HCT116 (cell line): ENCODE measurements around the gene RPL13A. TPM values are rescaled to one million over a fixed set of nuclear protein-coding genes. Genes with fewer than 3 reads are reported as not detected.
"Not testable (repeated sequence)": the region's sequence is repeated elsewhere in the genome, so short reads cannot be mapped to it uniquely, and the experiment has no call there.

Experiments used
- ATAC-seq: fragments of 200-7000 bp; cut with Tn5 transposase; 2 replicates; pipeline ENCODE4 v1.9.1; 2020; ENCODE audit warnings: mild to moderate bottlenecking, moderate library complexity
- BruUV-seq: library from RNA; stranded (reverse); fragments of 400-500 nt; replicated peaks from 2 replicates; lab custom pipeline; 2021; lab: Mats Ljungman, UMichigan
- CTCF ChIA-PET: fragments of 300-600 bp; sonication (Branson Sonifier 250); formaldehyde crosslinking; loops from one replicate; lab custom pipeline; 2021; ENCODE audit warnings: antibody characterized with exemption; lab: Charles Lee
- POLR2A ChIA-PET: fragments of 300-600, 350-600 bp; sonication (Branson Sonifier 250); formaldehyde crosslinking; loops from one replicate; lab custom pipeline; 2021; ENCODE audit warnings: antibody characterized with exemption; lab: Charles Lee
- RAD21 ChIA-PET, 2 experiments: fragments of 300-600 bp; sonication (Branson Sonifier 250); formaldehyde crosslinking; loops; one replicate each; lab custom pipeline; 2023; ENCODE audit warnings: low total read pairs in 2 of 2; ENCODE audit not compliant: uncharacterized antibody in 2 of 2, unreplicated experiment in 2 of 2, low non-redundant PET in 1 of 2; lab: Charles Lee
- DNase-seq: peaks from one replicate; pipeline ENCODE4 v3.0.0-alpha.2; 2010; ENCODE audit warnings: low read depth, low spot score
- H2AFZ ChIP-seq: fragments of 200-600 bp; shearing (Covaris generic), sonication (generic); 2 replicates; pipeline ENCODE4 v1.6.1; 2017; ENCODE audit warnings: low read depth, mixed run types, mixed read lengths, antibody characterized with exemption, low read length; ENCODE audit not compliant: poor library complexity, severe bottlenecking
- H3K27ac ChIP-seq: 2 replicates; pipeline ENCODE4 v1.5.1; 2012; ENCODE audit warnings: low read depth, low read length
- H3K27me3 ChIP-seq: fragments of 200-600 bp; sonication (generic); 2 replicates; pipeline ENCODE4 v1.6.1; 2016; ENCODE audit warnings: mixed run types, low read length, mixed read lengths; ENCODE audit not compliant: insufficient read depth
- H3K36me3 ChIP-seq, 2 experiments: fragments of 200-500 bp in 1 of 2; fragments of 200-600 bp in 1 of 2; sonication (Bioruptor generic) in 1 of 2; sonication (generic) in 1 of 2; 2 replicates each; pipeline versions ENCODE4 v1.5.1 to v1.6.1; 2014 to 2016; ENCODE audit warnings: low read length in 2 of 2, inconsistent platforms in 1 of 2, mixed read lengths in 1 of 2, mixed run types in 1 of 2; ENCODE audit not compliant: insufficient read depth in 2 of 2, control insufficient read depth in 1 of 2
- H3K4me1 ChIP-seq, 2 experiments: fragments of 200-600 bp in 1 of 2; sonication (generic) in 1 of 2; 2 replicates each; pipeline versions ENCODE4 v1.5.1 to v1.6.1; 2012 to 2017; ENCODE audit warnings: low read length in 2 of 2, inconsistent platforms in 1 of 2, mild to moderate bottlenecking in 1 of 2, mixed read lengths in 1 of 2, mixed run types in 1 of 2, moderate library complexity in 1 of 2; ENCODE audit not compliant: insufficient read depth in 2 of 2, control insufficient read depth in 1 of 2
- H3K4me2 ChIP-seq: fragments of 200-600 bp; sonication (generic); 2 replicates; pipeline ENCODE4 v1.6.1; 2017; ENCODE audit warnings: mixed run types, low read length, mixed read lengths
- H3K4me3 ChIP-seq, 2 experiments: fragments of 200-600 bp in 1 of 2; sonication (generic) in 1 of 2; replicated peaks in 1 of 2; 2 replicates each; pipeline ENCODE4 v1.5.1; 2011 to 2016; ENCODE audit warnings: low read length in 2 of 2, control low read depth in 1 of 2, low read depth in 1 of 2, mild to moderate bottlenecking in 1 of 2, mixed read lengths in 1 of 2, mixed run types in 1 of 2
- H3K79me2 ChIP-seq: fragments of 200-600 bp; sonication (generic); 2 replicates; pipeline ENCODE4 v1.6.1; 2017; ENCODE audit warnings: mild to moderate bottlenecking, mixed run types, low read length, moderate library complexity, mixed read lengths; ENCODE audit not compliant: insufficient read depth
- H3K9ac ChIP-seq: fragments of 200-600 bp; sonication (generic); 2 replicates; pipeline ENCODE4 v1.6.1; 2016; ENCODE audit warnings: low read length, mixed read lengths
- H3K9me2 ChIP-seq: fragments of 200-600 bp; sonication (generic), shearing (Covaris generic); 2 replicates; pipeline ENCODE4 v1.6.1; 2017; ENCODE audit warnings: mixed run types, mild to moderate bottlenecking, moderate library complexity; ENCODE audit not compliant: insufficient read depth
- H3K9me3 ChIP-seq, 2 experiments: fragments of 200-500 bp in 1 of 2; fragments of 200-600 bp in 1 of 2; sonication (Bioruptor generic) in 1 of 2; sonication (generic) in 1 of 2; 2 replicates each; pipeline ENCODE4 v1.6.1; 2014 to 2017; ENCODE audit warnings: low read length in 2 of 2, mixed read lengths in 2 of 2, inconsistent platforms in 1 of 2, low read depth in 1 of 2, mild to moderate bottlenecking in 1 of 2, mixed run types in 1 of 2, moderate library complexity in 1 of 2; ENCODE audit not compliant: control insufficient read depth in 1 of 2, insufficient read depth in 1 of 2
- H4K20me1 ChIP-seq: fragments of 200-600 bp; sonication (generic), shearing (Covaris generic); 2 replicates; pipeline ENCODE4 v1.6.1; 2017; ENCODE audit warnings: mixed run types, mild to moderate bottlenecking, moderate library complexity; ENCODE audit not compliant: insufficient read depth
- ATF3 ChIP-seq: IDR thresholded peaks from 2 replicates; pipeline ENCODE4 v1.6.1; 2012
- CBX3 ChIP-seq: IDR thresholded peaks from 2 replicates; pipeline ENCODE4 v1.6.1; 2012; ENCODE audit warnings: low read depth
- CEBPB ChIP-seq: IDR thresholded peaks from 2 replicates; pipeline ENCODE4 v1.6.1; 2012; ENCODE audit warnings: low read depth
- EGR1 ChIP-seq: IDR thresholded peaks from 2 replicates; pipeline ENCODE4 v1.6.1; 2012; ENCODE audit warnings: low read depth
- ELF1 ChIP-seq: IDR thresholded peaks from 2 replicates; pipeline ENCODE4 v1.6.1; 2012; ENCODE audit warnings: low read depth, borderline replicate concordance
- EZH2 ChIP-seq: fragments of 200-600 bp; sonication (generic); IDR thresholded peaks from 2 replicates; pipeline ENCODE4 v1.6.1; 2017; ENCODE audit warnings: antibody characterized with exemption, mixed run types
- EZH2phosphoT487 ChIP-seq: fragments of 200-600 bp; IDR thresholded peaks from 2 replicates; pipeline ENCODE4 v1.6.1; 2018; ENCODE audit warnings: antibody characterized with exemption, borderline replicate concordance
- FOSL1 ChIP-seq: IDR thresholded peaks from 2 replicates; pipeline ENCODE4 v1.6.1; 2012; ENCODE audit warnings: low read depth
- JUND ChIP-seq: IDR thresholded peaks from 2 replicates; pipeline ENCODE4 v1.6.1; 2012
- POLR2AphosphoS5 ChIP-seq: IDR thresholded peaks from 2 replicates; pipeline ENCODE4 v1.6.1; 2011; ENCODE audit warnings: mild to moderate bottlenecking, low read depth, low read length, moderate library complexity
- RAD21 ChIP-seq: IDR thresholded peaks from 2 replicates; pipeline ENCODE4 v1.6.1; 2012; ENCODE audit warnings: low read depth, mild to moderate bottlenecking
- SRF ChIP-seq: IDR thresholded peaks from 2 replicates; pipeline ENCODE4 v1.6.1; 2012; ENCODE audit warnings: low read depth
- YY1 ChIP-seq: IDR thresholded peaks from 2 replicates; pipeline ENCODE4 v1.6.1; 2011; ENCODE audit warnings: low read length, low read depth, moderate library complexity, mild to moderate bottlenecking; ENCODE audit not compliant: insufficient replicate concordance; ENCODE audit errors: extremely low read depth
- ZNF274 ChIP-seq: fragments of 200-500 bp; sonication (Bioruptor generic); IDR thresholded peaks from 2 replicates; pipeline ENCODE4 v1.6.1; 2014; ENCODE audit warnings: mild to moderate bottlenecking, low read depth, low read length, inconsistent platforms
- intact Hi-C: fragments of 100-400 bp; cut with micrococcal nuclease; formaldehyde crosslinking; loops from 2 replicates; pipeline ENCODE4 v1.10.0; 2022
- total RNA-seq: library from RNA; stranded (reverse); gene quantifications from one replicate; pipeline ENCODE4 v1.2.1, GENCODE V29; 2021; ENCODE audit not compliant: unreplicated experiment

RPL13A gene
- total RNA-seq, 1 experiment from 2014 or later: 3,719 TPM

DNA sequence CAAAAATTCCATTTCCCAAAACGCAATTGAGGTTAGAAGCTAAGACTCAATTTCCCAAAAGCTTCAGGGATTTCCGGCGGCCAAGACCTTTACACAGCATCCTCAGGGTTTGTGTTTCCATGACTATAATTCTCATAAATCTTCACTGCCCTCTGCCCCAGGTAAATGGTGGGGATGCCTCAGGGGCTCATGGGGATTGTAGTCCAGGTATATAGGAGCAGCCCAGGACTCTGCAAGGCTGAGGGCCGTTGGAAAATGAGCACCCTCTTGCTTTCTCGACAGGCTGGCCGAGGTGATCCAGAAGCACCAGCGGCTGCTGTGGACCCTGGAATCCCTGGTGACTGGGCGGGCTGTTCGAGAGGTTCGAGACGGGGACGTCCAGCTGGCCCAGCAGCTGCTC lies 28.0 kb upstream of the RPL13A start (continued):
- TF ChIP-seq ATF3 (no peak), FOSL1 (no peak), YY1 (no peak), EZH2 (no peak), ELF1 (no peak), POLR2AphosphoS5 (no peak)

- H3K4me1 ChIP-seq, RAD21 ChIA-PET, H3K4me3 ChIP-seq, intact Hi-C loops, H3K27me3 ChIP-seq, H3K27ac ChIP-seq, H3K79me2 ChIP-seq, H3K9ac ChIP-seq, H4K20me1 ChIP-seq, H2AFZ ChIP-seq, BruUV-seq, H3K9me2 ChIP-seq, DNase-seq, H3K36me3 ChIP-seq, H3K4me2 ChIP-seq, CTCF ChIA-PET, POLR2A ChIA-PET, H3K9me3 ChIP-seq, ATAC-seq: not testable (repeated sequence)
These were observed 26.3 kb upstream of the RPL13A start for GRCh38 chr19:49461130-49461529.

- H4K20me1 ChIP-seq: no peaks in the 10 kb centered on the region
- no peaks in the 10 kb centered on the region for H3K9me3 ChIP-seq
- H3K36me3 ChIP-seq: no peaks in the 10 kb centered on the region
- H3K27me3 ChIP-seq: no peaks in the 10 kb centered on the region
- intact Hi-C loops: no loop called here
- no peak overlapping the region for H3K9ac ChIP-seq
- no TSS peak for BruUV-seq
- ChIA-PET POLR2A (no interaction called here), RAD21 (no interaction called here), CTCF (no interaction called here)
- H3K4me2 ChIP-seq: no peak overlapping the region
- H3K79me2 ChIP-seq: no peaks in the 10 kb centered on the region
- no peak overlapping the region for H3K4me3 ChIP-seq
- H3K9me2 ChIP-seq: no peaks in the 10 kb centered on the region
- DNase-seq (no peak), ATAC-seq (no peak)
- H3K4me1 ChIP-seq: no peaks in the 10 kb centered on the region
- TF ChIP-seq JUND (no peak), CBX3 (no peak), ELF1 (no peak), ZNF274 (no peak), EGR1 (no peak), SRF (no peak), FOSL1 (no peak), EZH2phosphoT487 (no peak), ATF3 (no peak), CEBPB (no peak), RAD21 (no peak)
- H2AFZ ChIP-seq: no peak overlapping the region
- no peak overlapping the region for H3K27ac ChIP-seq
These were observed 25.8 kb upstream of the RPL13A start for GRCh38 chr19:49461656-49462055.
